Right lung (tissue), 5 donors: ENCODE data around the gene ADM5. TPM values are rescaled to one million over a fixed set of nuclear protein-coding genes. Genes with fewer than 3 reads are reported as not detected.
A peak's percentile ranks its signal among the peaks of the same experiment; 100 is the strongest.

ENCODE experiments used
- DNase-seq, 2 donors: peaks; one replicate each; pipeline ENCODE4 v3.0.0-alpha.2; 2013
- polyA plus RNA-seq, 5 donors: library from polyadenylated mRNA; unstranded; fragments of 120-200 nt; gene quantifications; one replicate each; pipeline versions ENCODE4 v1.2.1 to v1.2.3, GENCODE V29; 2013; ENCODE audit warnings: inconsistent platforms in 1 of 5, low replicate concordance in 1 of 5; ENCODE audit not compliant: insufficient read length in 5 of 5, insufficient read depth in 1 of 5

Gene ADM5
- polyA plus RNA-seq, 5 donors, result 0.76 to 2.8 (median 1.3) TPM

DNA sequence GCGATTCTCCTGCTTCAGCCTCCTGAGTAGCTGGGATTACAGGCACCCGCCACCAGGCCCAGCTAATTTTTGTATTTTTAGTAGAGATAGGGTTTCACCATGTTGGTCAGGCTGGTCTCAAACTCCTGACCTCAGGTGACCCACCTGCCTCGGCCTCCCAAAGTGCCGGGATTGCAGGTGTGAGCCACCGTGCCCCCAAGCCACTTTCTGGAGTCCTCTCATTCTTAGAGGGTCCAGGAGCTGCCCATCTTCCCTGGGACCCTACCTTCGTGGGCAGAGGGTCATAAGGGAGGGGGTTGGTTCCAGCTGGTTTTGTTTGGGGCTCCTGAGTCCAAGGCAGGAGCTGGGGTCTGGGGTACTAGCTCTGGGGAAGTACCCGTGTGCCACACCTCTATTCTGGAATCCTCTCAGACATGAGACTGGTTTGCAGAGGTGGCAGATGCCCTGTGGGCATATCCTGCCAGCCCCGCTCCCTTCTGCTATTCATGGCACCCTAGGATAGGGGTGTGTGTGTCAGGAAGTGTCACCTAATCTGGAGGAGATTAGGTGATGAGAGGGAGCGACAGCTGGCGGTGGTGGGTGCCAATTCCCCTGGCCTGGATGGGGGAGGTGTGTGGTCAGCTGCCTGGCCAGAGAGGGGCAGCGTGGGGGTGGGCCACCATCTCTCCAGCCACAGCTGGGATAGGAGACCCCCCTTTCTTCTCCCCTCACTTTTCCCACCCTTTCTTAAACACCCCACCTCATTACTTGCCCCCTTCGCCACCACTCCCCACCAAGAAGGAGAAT lies 10.2 kb upstream of the ADM5 start:
- no peak for DNase-seq

DNA sequence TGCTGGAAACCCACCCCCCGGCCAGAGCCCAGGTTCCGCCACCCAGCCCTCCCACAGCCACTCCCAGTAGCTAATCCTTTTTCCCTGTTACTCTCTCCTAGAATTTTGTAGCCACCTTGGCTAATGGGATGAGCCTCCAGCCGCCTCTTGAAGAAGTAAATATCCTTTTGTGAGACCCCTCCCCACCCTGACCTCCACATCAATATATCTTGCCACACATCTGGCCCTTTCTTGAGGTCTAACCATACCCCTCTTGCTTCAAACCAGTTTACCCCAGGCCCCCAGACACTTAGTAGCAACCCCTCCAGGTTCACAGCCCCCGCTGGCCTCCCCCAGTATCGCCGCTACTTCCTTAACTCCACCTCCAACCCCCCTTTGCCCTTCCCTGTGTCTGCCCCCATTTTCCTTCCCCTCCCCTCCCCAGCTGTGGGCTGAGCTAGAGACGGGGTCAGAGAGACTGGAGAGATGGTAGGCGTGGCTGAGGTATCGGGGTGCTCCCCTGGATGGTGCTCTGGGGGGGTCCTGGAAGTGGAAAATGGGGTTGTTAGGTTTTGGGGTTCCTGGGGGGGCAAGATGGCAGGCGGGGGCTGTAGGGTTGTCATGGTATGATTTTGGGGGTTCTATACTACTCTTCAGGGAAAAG lies 9.5 kb upstream of the ADM5 start:
- no peak for DNase-seq

DNA sequence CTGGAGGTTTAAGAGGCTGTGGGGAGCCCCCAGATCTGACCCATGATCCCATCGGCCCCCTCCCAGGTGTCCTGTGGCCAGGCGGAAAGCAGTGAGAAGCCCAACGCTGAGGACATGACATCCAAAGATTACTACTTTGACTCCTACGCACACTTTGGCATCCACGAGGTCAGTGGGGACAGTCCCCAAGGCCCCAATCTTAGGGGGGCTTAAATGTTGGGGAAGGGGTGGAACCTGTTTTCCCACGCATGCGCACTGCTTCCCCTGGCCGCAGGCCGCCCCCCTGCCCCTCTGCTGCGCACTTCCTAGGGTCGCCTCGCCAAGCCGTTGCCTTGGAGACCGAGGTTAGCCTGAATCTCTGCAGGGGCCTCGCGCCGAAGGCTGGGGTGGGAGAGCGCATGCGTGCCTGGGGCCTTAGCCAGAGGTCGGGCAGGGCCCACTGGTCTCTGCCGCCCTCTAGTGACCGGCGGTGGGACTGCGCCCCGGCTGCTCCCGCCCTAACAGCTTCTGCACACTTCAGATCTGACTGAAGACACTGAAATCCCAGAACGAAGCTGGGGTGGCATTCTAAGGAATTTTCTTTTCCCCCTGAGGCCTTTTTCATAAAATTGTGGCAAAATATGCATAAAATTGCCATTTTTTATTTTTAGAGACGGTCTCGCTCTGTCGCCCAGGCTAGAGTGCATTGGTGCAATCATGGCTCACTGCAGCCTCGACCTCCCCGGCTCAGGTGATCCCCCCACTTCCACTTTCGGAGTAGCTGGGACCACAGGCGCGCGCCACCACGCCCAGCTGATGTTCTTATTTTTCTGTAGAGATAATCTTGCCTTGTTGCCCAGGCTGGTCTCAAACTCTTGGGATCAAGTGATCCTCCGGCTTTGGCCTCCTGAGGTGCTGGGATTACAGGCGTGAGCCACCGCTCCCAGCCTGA lies 8.7 kb upstream of the ADM5 start:
- DNase-seq, result peak; percentile 93 to 95

DNA sequence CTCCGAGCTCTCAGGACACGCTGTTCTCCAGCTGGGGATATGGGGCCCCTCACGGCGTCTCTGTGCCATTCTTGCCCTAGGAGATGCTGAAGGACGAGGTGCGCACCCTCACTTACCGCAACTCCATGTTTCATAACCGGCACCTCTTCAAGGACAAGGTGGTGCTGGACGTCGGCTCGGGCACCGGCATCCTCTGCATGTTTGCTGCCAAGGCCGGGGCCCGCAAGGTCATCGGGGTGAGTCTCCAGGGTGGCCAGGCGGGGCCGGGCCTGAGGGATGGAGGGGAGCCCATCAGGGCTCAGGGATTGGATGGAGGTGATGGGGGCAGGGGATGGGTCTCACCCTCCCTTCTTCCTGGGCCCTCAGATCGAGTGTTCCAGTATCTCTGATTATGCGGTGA lies 7.6 kb upstream of the ADM5 start:
- DNase-seq, result no peak

DNA sequence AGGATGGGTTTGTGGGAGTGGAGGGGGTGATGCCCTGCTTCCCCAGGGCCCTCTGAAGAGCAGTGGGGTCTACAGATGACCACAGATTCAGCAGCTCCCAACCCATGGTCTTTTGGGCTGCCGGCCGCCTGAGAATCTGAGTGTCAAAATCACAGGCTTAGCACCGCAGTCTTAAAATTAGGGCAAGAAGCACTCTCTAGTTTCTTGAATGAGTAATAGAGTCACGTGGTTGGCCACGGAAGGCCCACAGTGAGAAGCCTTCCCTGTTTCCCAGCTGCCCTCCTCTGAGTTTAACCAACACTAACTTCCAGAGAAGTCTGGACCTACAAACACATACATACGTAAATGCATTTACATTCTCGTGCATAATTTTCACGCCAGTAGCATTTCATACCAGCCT lies 7.1 kb upstream of the ADM5 start:
- DNase-seq, result no peak

DNA sequence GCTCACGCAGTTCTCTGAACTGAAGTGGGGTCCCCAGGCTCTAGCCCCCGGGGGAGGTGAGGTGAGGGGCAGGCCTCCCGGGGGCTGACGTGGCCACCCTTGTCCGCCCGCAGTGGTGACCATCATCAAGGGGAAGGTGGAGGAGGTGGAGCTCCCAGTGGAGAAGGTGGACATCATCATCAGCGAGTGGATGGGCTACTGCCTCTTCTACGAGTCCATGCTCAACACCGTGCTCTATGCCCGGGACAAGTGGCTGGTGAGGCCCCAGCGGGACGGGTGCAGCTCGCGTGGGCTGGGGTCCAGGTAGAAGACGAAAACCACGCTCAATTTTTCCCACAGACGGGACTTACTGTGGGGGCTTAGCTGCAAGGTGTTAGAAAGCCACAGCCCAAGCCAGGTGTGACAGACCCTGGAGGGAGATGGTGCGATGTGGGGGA lies 5.6 kb upstream of the ADM5 start:
- no peak for DNase-seq

DNA sequence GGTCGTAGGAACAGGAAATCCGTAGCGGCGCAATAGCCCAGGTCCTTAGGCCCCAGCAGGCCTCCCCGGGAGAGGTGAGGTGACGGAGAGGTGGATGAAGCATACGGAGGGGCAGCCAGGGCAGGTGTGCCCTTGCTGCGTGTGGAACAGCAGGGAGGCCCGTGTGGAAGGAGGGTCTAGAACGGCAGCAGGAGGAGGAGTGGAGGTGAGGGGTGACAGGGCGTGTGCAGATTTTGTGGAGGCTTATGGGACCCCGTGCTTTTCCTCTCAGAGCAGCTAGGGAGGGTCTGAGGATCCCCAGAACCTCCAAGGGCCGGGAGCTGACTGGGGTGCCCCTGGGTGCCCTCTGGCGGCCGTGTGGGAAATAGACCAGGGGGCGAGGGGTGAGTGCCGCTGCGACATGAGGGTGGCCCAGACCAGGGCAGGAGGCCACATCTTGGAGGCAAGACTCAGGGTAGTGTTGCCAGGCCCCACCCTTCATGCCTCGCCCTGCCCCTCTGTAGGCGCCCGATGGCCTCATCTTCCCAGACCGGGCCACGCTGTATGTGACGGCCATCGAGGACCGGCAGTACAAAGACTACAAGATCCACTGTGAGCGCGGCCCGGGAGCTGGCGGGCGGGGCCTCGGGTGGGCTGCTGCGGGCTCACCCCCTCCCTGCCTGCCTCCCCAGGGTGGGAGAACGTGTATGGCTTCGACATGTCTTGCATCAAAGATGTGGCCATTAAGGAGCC lies 5.0 kb upstream of the ADM5 start:
- DNase-seq, result no peak

DNA sequence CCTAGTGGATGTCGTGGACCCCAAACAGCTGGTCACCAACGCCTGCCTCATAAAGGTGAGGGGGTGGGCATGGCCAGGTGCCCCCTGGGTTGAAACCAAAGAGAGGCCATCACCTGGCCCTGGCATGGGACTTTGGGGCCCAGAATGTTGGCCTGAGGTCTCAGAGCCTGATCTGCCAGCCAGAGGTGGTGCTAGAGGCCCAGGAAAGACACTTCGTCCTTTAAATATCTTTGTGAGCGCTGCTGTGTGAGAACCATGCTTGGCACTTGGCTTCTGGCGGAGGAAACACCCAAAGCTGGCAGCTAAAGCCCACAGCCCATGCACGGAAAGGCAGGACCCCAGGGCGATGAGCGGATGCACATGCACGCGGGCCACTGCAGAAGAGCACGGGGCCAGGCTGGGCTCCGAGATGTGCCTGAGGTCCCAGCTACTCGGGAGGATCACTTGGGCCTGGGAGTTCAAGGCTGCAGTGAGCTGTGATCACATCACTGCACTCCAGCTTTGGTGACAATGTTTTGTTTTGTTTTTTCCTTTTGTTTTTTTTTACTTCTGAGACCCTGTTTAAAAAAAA lies 4.3 kb upstream of the ADM5 start:
- DNase-seq, result no peak

DNA sequence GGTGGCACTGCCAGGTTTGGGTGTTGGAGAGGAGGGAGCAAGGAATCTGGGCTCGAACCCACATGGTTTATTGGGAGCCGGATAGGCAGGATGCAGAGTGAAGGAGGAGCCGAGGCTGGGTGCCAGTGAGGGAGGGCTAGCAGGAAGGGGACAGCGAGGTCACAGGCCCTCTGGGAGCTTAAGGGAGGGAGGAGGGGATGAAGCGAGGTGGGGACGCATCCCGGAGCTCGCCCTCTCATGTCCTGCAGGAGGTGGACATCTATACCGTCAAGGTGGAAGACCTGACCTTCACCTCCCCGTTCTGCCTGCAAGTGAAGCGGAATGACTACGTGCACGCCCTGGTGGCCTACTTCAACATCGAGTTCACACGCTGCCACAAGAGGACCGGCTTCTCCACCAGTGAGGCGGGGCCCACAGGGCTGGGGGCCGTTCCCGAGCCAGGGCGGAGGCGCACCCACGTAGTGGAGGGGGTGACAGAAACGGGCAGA lies 3.5 kb upstream of the ADM5 start:
- no peak for DNase-seq

DNA sequence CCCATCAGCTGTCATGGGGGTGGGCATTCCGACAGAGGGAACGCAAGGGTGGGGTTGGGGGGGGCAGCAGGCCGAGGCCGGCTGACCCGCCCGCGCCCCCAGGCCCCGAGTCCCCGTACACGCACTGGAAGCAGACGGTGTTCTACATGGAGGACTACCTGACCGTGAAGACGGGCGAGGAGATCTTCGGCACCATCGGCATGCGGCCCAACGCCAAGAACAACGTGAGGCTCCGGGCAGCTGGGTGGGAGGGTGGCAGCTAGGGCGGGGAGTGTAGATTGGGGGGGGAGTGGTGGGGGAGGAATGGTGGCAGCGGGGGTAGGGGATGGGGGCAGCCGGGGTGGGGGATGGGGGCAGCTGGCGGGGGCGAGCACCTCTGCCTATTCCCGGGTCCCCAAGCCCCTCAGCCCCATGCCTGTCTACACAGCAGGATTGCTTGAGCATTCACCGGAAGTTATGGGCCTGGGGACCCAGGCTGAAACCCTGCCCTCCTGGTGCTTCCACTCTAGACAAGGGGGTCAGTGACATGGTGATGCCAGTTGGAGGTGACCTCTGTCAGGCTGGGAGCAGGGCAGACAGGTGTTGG lies 2.8 kb upstream of the ADM5 start:
- no peak for DNase-seq

DNA sequence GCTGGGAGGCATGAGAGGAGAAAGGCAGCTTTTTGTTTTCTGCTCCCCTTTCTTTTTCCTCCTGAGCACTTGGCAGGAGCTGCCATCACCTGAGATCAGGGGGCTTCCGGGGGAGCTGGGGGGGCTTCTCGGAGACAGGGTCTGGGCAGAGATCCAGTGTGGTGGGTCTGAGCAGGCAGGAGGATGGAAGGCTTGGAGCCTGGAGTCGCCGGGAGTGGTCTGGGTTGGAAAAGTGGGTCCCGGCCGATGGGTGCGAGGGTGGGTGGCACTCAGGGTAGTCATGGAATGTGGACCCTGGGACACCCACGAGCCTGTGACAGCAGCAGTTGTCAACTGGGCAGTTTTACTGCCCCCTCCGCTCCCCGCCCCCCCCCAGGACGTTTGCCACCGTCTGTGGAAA lies 2.2 kb upstream of the ADM5 start:
- DNase-seq, result no peak

DNA sequence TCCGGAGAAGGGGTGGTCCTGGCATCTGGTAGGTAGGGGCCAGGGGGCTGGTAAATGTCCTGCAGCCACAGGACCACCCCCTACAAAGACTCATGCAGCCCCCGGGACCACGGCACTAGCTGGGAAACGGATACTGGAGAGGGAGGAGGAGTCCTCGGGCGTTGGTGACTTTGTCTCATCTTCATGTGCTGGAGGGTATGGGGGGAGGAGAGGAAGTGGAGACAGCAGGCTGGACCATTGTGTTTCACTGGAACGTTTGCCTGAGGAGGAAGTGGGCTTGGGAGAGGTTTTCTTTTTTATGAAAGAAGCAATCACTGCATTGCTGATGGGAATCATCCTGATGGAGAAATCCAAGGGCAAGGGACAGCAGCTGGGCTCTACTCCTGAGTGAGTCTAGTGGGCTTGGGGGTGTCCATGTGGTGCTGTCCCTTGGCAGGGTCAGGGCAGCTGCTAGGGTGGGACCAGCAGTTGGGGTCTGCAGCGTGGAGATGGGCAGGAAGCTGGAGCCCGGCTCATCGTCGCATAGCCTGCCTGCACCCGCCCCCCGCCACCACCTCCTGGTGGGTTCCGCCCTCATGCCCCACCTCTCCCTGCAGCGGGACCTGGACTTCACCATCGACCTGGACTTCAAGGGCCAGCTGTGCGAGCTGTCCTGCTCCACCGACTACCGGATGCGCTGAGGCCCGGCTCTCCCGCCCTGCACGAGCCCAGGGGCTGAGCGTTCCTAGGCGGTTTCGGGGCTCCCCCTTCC lies 1.7 kb upstream of the ADM5 start:
- no peak for DNase-seq

DNA sequence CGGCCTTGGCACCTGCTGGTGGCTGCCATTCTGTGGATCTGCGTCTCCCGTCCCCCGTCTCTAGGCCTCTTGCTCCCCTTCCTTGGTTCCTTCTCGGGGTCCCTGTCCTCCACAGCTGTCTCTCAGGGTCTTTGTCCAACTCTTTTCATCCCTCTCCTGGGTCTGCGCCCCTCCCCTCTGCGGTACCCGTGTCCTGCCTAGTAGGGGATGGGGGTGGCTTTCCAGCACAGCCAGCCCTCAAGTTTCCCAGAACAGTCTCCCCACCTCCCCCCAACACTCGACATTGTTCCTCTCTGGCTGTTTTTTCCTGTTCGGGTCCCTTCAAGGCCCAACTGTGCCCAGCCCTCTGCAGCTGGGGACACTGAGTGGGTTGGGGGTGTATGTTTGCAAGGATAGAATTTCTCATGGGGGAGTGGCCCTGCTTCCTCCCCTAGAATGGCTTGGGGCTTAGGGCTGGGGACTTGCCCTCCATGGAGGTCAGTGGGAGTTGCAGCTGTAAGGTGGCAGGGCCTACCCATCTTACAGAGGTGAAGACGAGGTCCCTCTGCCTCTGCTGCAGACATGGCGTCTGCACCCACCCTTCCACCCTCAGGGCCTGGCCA lies 762 bp upstream of the ADM5 start:
- no peak for DNase-seq

DNA sequence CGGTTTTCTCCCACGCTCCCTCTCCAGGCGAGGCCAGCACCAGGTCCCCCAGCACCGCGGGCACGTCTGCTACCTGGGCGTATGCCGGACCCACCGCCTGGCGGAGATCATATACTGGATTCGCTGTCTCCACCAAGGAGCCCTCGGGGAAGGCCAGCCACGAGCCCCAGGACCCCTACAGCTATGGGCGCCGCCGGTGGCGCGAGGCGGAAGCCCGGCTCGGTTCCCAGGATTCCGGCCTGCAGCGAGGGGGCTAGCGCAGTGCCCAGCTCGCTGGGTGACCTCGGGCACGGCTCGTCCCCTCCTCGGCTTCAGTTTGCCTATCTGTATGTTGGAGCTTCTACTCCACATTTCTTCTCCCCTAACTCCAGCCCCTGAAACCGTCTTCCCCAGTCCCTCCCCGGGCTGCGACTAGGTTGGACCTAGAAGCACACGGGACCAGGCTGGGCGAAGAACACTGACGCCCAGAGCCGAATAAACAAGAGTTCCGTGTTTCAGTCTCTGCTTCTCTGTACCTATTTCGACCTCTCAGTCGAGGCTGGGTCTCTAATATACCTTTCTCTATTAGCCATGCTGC lies 773 bp downstream of the ADM5 start:
- DNase-seq, result no peak

DNA sequence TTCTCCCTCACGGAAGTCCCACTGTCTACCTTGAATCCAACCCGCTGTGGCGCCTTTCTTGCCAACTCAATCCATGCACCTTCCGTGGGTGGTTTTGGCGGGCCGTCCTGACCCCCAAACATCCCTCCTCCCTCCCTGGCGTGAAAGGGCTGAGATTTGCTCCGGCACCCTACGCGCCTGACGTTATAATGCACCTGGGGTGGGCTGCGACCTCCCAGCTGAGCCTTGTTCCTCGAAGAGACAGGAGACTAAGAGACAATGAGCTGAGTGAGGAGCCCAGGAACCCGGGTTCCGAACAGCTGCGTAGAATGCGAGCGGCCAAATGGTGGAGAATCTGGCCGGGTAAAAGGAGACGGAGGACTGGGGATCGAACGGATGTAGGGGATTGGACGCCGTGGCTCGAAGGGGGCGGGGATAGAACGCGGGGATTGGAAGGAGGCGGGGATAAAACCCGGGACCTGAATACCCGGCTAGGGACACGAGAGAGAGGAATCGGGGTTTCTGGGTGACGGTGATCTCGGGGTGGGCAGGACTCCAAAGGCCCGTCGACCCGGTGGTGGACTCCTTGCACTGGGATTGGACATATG lies 1.4 kb downstream of the ADM5 start, which contains the start of gene CPT1C:
Gene CPT1C (plus strand): TSS at position 461 of the 587 bp plus-strand sequence. CDS start 1,137 bp downstream, outside the sequence.
- peak; percentile 74 to 83 for DNase-seq

DNA sequence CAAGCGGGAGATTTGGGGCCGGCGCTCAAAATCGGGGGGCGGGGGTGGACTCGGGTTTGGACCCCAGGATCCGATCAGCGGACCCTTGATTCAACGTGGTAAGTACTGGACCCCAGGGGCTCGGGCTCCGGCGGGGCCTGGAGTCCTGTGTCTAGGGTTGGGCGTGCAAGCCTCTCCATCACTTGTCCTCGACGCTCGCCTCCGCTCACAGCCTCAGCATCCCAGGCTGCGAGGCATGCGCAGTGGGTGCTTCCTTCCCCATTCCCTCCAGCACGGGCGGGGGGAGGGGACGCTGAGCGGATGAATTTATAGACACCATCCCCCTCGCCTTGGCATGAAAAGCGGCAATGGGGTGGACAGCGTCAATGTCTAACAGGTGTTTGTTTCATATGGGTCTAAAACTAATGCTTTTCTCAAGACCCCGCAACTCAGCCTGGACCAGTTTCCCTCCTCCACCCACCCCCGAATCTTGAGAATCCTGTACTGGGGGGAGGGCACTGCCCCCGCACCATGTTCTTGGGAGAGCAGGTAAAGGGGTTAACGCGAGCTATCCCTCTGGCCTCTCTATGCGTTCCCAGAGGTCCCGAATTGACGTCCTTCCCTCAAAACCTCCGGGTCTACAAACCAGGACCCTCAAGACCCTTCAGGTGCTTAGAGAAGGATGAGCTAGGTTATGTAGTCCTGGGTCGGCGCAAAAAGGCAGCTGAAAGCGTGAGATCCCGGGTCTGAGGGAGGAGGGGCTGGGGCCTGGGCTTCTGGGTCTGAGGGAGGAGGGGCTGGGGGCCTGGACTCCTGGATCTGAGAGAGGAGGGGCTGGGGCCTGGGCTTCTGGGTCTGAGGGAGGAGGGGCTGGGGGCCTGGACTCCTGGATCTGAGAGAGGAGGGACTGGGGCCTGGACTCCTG lies 2.1 kb downstream of the ADM5 start:
- peak; percentile 57 to 58 for DNase-seq

DNA sequence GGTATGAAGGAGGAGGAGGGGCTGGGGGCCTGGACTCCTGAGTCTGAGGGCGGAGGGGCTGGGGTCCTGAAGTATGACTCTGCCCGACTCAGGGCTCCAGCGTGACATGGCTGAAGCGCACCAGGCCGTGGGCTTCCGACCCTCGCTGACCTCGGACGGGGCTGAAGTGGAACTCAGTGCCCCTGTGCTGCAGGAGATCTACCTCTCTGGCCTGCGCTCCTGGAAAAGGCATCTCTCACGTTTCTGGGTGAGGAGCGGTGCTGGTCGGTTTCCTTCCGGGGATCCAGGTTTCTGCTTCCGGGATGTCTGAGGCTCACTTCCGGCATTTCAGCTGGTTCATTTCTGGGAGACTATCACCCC lies 2.7 kb downstream of the ADM5 start:
- DNase-seq, result no peak

DNA sequence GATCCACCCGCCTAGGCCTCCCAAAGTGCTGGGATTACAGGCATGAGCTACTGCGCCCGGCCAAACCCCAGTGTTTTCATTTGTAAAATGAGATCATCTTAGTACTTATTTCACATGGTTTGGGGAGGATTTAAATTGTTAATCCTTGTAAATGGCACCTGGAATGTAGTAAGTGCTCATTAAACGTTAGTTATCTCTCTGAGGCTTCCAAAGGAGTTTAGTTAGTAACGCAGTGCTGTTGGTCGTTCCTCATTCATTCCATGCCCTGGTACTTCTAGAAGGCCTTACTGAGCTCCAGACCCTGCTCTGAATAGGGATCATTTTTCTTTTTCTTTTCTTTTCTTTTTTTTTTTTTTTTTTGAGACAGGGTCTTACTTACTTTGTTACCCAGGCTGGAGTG lies 6.7 kb downstream of the ADM5 start:
- DNase-seq, result no peak
